ENCODE results near the gene EGF.

DNA sequence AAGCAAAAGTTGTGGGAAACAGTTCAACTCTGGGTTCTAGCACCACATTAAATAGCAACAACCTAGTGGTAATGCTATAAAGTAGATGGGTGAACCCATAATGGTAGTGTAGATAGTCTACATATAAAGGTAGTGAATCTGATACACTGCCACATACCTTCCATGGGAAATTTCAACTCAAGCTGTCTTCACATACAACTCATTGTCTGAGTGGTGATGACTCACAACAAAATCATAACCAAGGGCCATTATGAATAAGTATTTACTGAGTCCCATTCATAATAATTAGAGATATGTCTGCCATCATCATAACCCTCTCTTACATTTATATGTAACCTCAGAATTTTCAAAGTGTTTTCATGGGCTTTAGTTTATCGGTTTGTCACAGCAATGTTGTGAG is 34.8 kb downstream of the EGF start:
- TF ChIP-seq POLR2A (IDR thresholded peaks at IDR 0.05; ENCODE audit: low read length) (no peak), GATA1 (IDR thresholded peaks at IDR 0.05; ENCODE audit: low read depth, low read length) (no peak)

All from erythroblast (primary cell).